Measurements from ENCODE around the gene OPCML. TPM values are rescaled to one million over a fixed set of nuclear protein-coding genes. Genes with fewer than 3 reads are reported as not detected.

Gene OPCML
- total RNA-seq, 2 experiments from 2014 or later = not detected

GRCh38 chr11:132840660-132841059, 691.6 kb downstream of the OPCML start:
- Mint-ChIP-seq H3K36me3 (ENCODE audit: low read depth) (no peaks in the 10 kb centered on the region), H3K27ac (no peak overlapping the region), H3K9me3 (peaks cover 2% of the 10 kb centered on the region), H3K27me3 (no peaks in the 10 kb centered on the region), H3K4me1 (no peaks in the 10 kb centered on the region), H3K4me3 (no peak overlapping the region)
- DNase-seq = no peak
- ChIA-PET POLR2A (no interaction called here), CTCF (no interaction called here)

- Mint-ChIP-seq H3K27ac (no peak overlapping the region), H3K9me3 (peaks cover 2% of the 10 kb centered on the region), H3K4me3 (no peak overlapping the region), H3K4me1 (no peaks in the 10 kb centered on the region), H3K27me3 (no peaks in the 10 kb centered on the region), H3K36me3 (ENCODE audit: low read depth) (no peaks in the 10 kb centered on the region)
- no peak for DNase-seq
- ChIA-PET CTCF (no interaction called here), POLR2A (no interaction called here)
Measured at GRCh38 chr11:132840191-132840590, 692.1 kb downstream of the OPCML start.

GRCh38 chr11:132839236-132839945, 692.9 kb downstream of the OPCML start:
- no peak for DNase-seq
- Mint-ChIP-seq H3K4me1 (no peaks in the 10 kb centered on the region), H3K9me3 (peaks cover 2% of the 10 kb centered on the region), H3K36me3 (ENCODE audit: low read depth) (no peaks in the 10 kb centered on the region), H3K27me3 (no peaks in the 10 kb centered on the region), H3K27ac (no peak overlapping the region), H3K4me3 (no peak overlapping the region)
- ChIA-PET POLR2A (no interaction called here), CTCF (no interaction called here)

GRCh38 chr11:132838627-132839026, 693.7 kb downstream of the OPCML start:
- no peak for DNase-seq
- no peaks in the 10 kb centered on the region for H3K4me1 Mint-ChIP-seq
- no peaks in the 10 kb centered on the region for H3K27me3 Mint-ChIP-seq
- POLR2A ChIA-PET = no interaction called here
- H3K9me3 Mint-ChIP-seq = peaks cover 2% of the 10 kb centered on the region
- H3K36me3 Mint-ChIP-seq (ENCODE audit: low read depth) = no peaks in the 10 kb centered on the region
- CTCF ChIA-PET = no interaction called here
- H3K4me3 Mint-ChIP-seq = no peak overlapping the region
- no peak overlapping the region for H3K27ac Mint-ChIP-seq

- no peaks in the 10 kb centered on the region for H3K27me3 Mint-ChIP-seq
- CTCF ChIA-PET = no interaction called here
Measured at GRCh38 chr11:132831272-132831671, 701.0 kb downstream of the OPCML start.

GRCh38 chr11:132824642-132825041, 707.7 kb downstream of the OPCML start:
- POLR2A ChIA-PET = no interaction called here
- peaks cover 2% of the 10 kb centered on the region for H3K9me3 Mint-ChIP-seq
- no peaks in the 10 kb centered on the region for H3K27me3 Mint-ChIP-seq
- H3K4me3 Mint-ChIP-seq = no peak overlapping the region
- no peak overlapping the region for H3K27ac Mint-ChIP-seq
- CTCF ChIA-PET = no interaction called here
- no peaks in the 10 kb centered on the region for H3K36me3 Mint-ChIP-seq (ENCODE audit: low read depth)
- no peak for DNase-seq
- H3K4me1 Mint-ChIP-seq = no peaks in the 10 kb centered on the region

More at GRCh38 chr11:132831272-132831671, 701.0 kb downstream of the OPCML start:
- H3K4me3 Mint-ChIP-seq = no peak overlapping the region
- no peak for DNase-seq
- no peaks in the 10 kb centered on the region for H3K4me1 Mint-ChIP-seq
- POLR2A ChIA-PET = no interaction called here
- H3K36me3 Mint-ChIP-seq (ENCODE audit: low read depth) = no peaks in the 10 kb centered on the region
- H3K27ac Mint-ChIP-seq = no peak overlapping the region
- H3K9me3 Mint-ChIP-seq = peaks cover 2% of the 10 kb centered on the region

- peaks cover 2% of the 10 kb centered on the region for H3K9me3 Mint-ChIP-seq
Measured at GRCh38 chr11:132822276-132822675, 710.0 kb downstream of the OPCML start.

GRCh38 chr11:132821499-132821898, 710.8 kb downstream of the OPCML start:
- Mint-ChIP-seq H3K4me1 (no peaks in the 10 kb centered on the region), H3K27me3 (no peaks in the 10 kb centered on the region), H3K9me3 (no peaks in the 10 kb centered on the region), H3K4me3 (no peak overlapping the region), H3K36me3 (ENCODE audit: low read depth) (no peaks in the 10 kb centered on the region), H3K27ac (no peak overlapping the region)
- ChIA-PET POLR2A (no interaction called here), CTCF (no interaction called here)
- DNase-seq = no peak

More at GRCh38 chr11:132822276-132822675, 710.0 kb downstream of the OPCML start:
- DNase-seq = no peak
- POLR2A ChIA-PET = no interaction called here
- Mint-ChIP-seq H3K27me3 (no peaks in the 10 kb centered on the region), H3K27ac (no peak overlapping the region), H3K36me3 (ENCODE audit: low read depth) (no peaks in the 10 kb centered on the region), H3K4me1 (no peaks in the 10 kb centered on the region), H3K4me3 (no peak overlapping the region)
- CTCF ChIA-PET = no interaction called here

GRCh38 chr11:132821014-132821413, 711.3 kb downstream of the OPCML start:
- H3K9me3 Mint-ChIP-seq = no peaks in the 10 kb centered on the region
- no peaks in the 10 kb centered on the region for H3K4me1 Mint-ChIP-seq
- CTCF ChIA-PET = no interaction called here
- no peaks in the 10 kb centered on the region for H3K27me3 Mint-ChIP-seq
- no peak overlapping the region for H3K27ac Mint-ChIP-seq
- H3K36me3 Mint-ChIP-seq (ENCODE audit: low read depth) = no peaks in the 10 kb centered on the region
- DNase-seq = no peak
- POLR2A ChIA-PET = no interaction called here
- H3K4me3 Mint-ChIP-seq = no peak overlapping the region

GRCh38 chr11:132818951-132819350, 713.4 kb downstream of the OPCML start:
- no peak overlapping the region for H3K27ac Mint-ChIP-seq
- H3K27me3 Mint-ChIP-seq = no peaks in the 10 kb centered on the region
- H3K4me1 Mint-ChIP-seq = no peaks in the 10 kb centered on the region
- no peak for DNase-seq
- CTCF ChIA-PET = no interaction called here
- no peaks in the 10 kb centered on the region for H3K9me3 Mint-ChIP-seq
- H3K4me3 Mint-ChIP-seq = no peak overlapping the region
- POLR2A ChIA-PET = no interaction called here
- no peaks in the 10 kb centered on the region for H3K36me3 Mint-ChIP-seq (ENCODE audit: low read depth)

GRCh38 chr11:132817387-132817786, 714.9 kb downstream of the OPCML start:
- no peaks in the 10 kb centered on the region for H3K36me3 Mint-ChIP-seq (ENCODE audit: low read depth)
- H3K27ac Mint-ChIP-seq = no peak overlapping the region
- H3K4me3 Mint-ChIP-seq = no peak overlapping the region
- no peaks in the 10 kb centered on the region for H3K4me1 Mint-ChIP-seq
- no peaks in the 10 kb centered on the region for H3K9me3 Mint-ChIP-seq
- no peaks in the 10 kb centered on the region for H3K27me3 Mint-ChIP-seq
- DNase-seq = no peak
- CTCF ChIA-PET = no interaction called here
- POLR2A ChIA-PET = no interaction called here

GRCh38 chr11:132814410-132814809, 717.9 kb downstream of the OPCML start:
- H3K9me3 Mint-ChIP-seq = no peaks in the 10 kb centered on the region
- CTCF ChIA-PET = no interaction called here
- H3K4me3 Mint-ChIP-seq = no peak overlapping the region
- H3K27ac Mint-ChIP-seq = no peak overlapping the region
- POLR2A ChIA-PET = no interaction called here
- H3K27me3 Mint-ChIP-seq = no peaks in the 10 kb centered on the region
- no peaks in the 10 kb centered on the region for H3K4me1 Mint-ChIP-seq
- no peak for DNase-seq
- no peaks in the 10 kb centered on the region for H3K36me3 Mint-ChIP-seq (ENCODE audit: low read depth)

- ChIA-PET CTCF (no interaction called here), POLR2A (no interaction called here)
- DNase-seq = no peak
- Mint-ChIP-seq H3K27me3 (no peaks in the 10 kb centered on the region), H3K4me1 (no peaks in the 10 kb centered on the region), H3K9me3 (no peaks in the 10 kb centered on the region), H3K27ac (no peak overlapping the region), H3K4me3 (no peak overlapping the region), H3K36me3 (ENCODE audit: low read depth) (no peaks in the 10 kb centered on the region)
Measured at GRCh38 chr11:132811649-132812048, 720.7 kb downstream of the OPCML start.

- H3K36me3 Mint-ChIP-seq (ENCODE audit: low read depth) = no peaks in the 10 kb centered on the region
- DNase-seq = no peak
- no peaks in the 10 kb centered on the region for H3K27me3 Mint-ChIP-seq
- CTCF ChIA-PET = no interaction called here
- no peak overlapping the region for H3K27ac Mint-ChIP-seq
- H3K4me3 Mint-ChIP-seq = no peak overlapping the region
- H3K9me3 Mint-ChIP-seq = no peaks in the 10 kb centered on the region
- POLR2A ChIA-PET = no interaction called here
- H3K4me1 Mint-ChIP-seq = no peaks in the 10 kb centered on the region
Measured at GRCh38 chr11:132809070-132809469, 723.2 kb downstream of the OPCML start.

Data from activated CD4-positive, alpha-beta memory T cell treated with anti-CD3 and anti-CD28 coated beads, Interleukin-2, amount 10 ng/mL, durations not matched to agents 7 days and 5 days (primary cell).